Panc1 (cell line): ENCODE measurements around the gene HS6ST3. TPM values are rescaled to one million over a fixed set of nuclear protein-coding genes. Genes with fewer than 3 reads are reported as not detected.

Experiments used
- ATAC-seq: fragments of 200-7000 bp; cut with Tn5 transposase; 2 replicates; pipeline ENCODE4 v1.9.1; 2020; ENCODE audit warnings: mild to moderate bottlenecking, moderate library complexity
- BruUV-seq: library from RNA; stranded (reverse); fragments of 400-500 nt; replicated peaks from 2 replicates; lab custom pipeline; 2021; lab: Mats Ljungman, UMichigan
- CTCF ChIA-PET: fragments of 300-600 bp; sonication (Branson Sonifier 250); formaldehyde crosslinking; loops from one replicate; lab custom pipeline; 2022; ENCODE audit warnings: antibody characterized with exemption; lab: Charles Lee
- POLR2A ChIA-PET: fragments of 300-600 bp; sonication (Branson Sonifier 250); formaldehyde crosslinking; loops from one replicate; lab custom pipeline; 2022; ENCODE audit warnings: antibody characterized with exemption; lab: Charles Lee
- DNase-seq: peaks from one replicate; pipeline ENCODE4 v3.0.0-alpha.2; 2010; ENCODE audit warnings: low read depth, low spot score
- H3K27ac ChIP-seq: 2 replicates; pipeline ENCODE4 v1.5.1; 2011; ENCODE audit warnings: mild to moderate bottlenecking, low read length, inconsistent platforms
- H3K27me3 ChIP-seq: fragments of 200-500 bp; sonication (Bioruptor generic); 2 replicates; pipeline ENCODE4 v1.6.0; 2014; ENCODE audit warnings: low read length, inconsistent platforms; ENCODE audit not compliant: control insufficient read depth, insufficient read depth
- H3K36me3 ChIP-seq: fragments of 200-500 bp; sonication (Bioruptor generic); 2 replicates; pipeline ENCODE4 v1.5.1; 2014; ENCODE audit warnings: inconsistent platforms, mild to moderate bottlenecking, low read length, moderate library complexity; ENCODE audit not compliant: control insufficient read depth, insufficient read depth
- H3K4me1 ChIP-seq: 2 replicates; pipeline ENCODE4 v1.5.1; 2011; ENCODE audit warnings: inconsistent platforms, mild to moderate bottlenecking, low read length, moderate library complexity; ENCODE audit not compliant: control insufficient read depth, insufficient read depth
- H3K4me3 ChIP-seq, 2 experiments: 2 replicates each; pipeline ENCODE4 v1.5.1; 2011 to 2012; ENCODE audit warnings: low read depth in 2 of 2, low read length in 2 of 2, mild to moderate bottlenecking in 2 of 2, inconsistent platforms in 1 of 2, moderate library complexity in 1 of 2
- H3K9me3 ChIP-seq: fragments of 200-500 bp; sonication (Bioruptor generic); 2 replicates; pipeline ENCODE4 v1.5.1; 2014; ENCODE audit warnings: low read depth, mild to moderate bottlenecking, inconsistent platforms, low read length, moderate library complexity; ENCODE audit not compliant: control insufficient read depth, insufficient read depth
- POLR2AphosphoS5 ChIP-seq: IDR thresholded peaks from 2 replicates; pipeline ENCODE4 v1.6.1; 2012; ENCODE audit warnings: mild to moderate bottlenecking, low read depth, low read length, moderate library complexity
- SIN3A ChIP-seq: IDR thresholded peaks from 2 replicates; pipeline ENCODE4 v1.6.1; 2012; ENCODE audit warnings: low read depth, mild to moderate bottlenecking, low read length, moderate library complexity, borderline replicate concordance; ENCODE audit not compliant: insufficient read depth
- TCF7L2 ChIP-seq: IDR thresholded peaks from 2 replicates; pipeline ENCODE4 v1.6.1; 2011; ENCODE audit warnings: mild to moderate bottlenecking, low read depth, low read length, inconsistent platforms
- in situ Hi-C: cut with HindIII; loops from 2 replicates; pipeline ENCODE4 v1.10.0; 2016; ENCODE audit warnings: low sequenced_read_pairs, low pct_unique_long_range_greater_than_20kb
- intact Hi-C: fragments of 100-400 bp; cut with micrococcal nuclease; formaldehyde crosslinking; loops from one replicate; pipeline ENCODE4 v1.10.0; 2022; ENCODE audit not compliant: unreplicated experiment
- total RNA-seq: library from RNA; stranded (reverse); gene quantifications from one replicate; pipeline ENCODE4 v1.2.1, GENCODE V29; 2021; ENCODE audit not compliant: unreplicated experiment
- TF ChIP-seq, protein P1 (sequence below): fragments of 450-650 bp; IDR thresholded peaks from 2 replicates; pipeline ENCODE4 v1.5.1; 2017; ENCODE audit warnings: mild to moderate bottlenecking
- TF ChIP-seq, protein P2 (sequence below), 2 experiments: IDR thresholded peaks; 2 replicates each; pipeline ENCODE4 v1.6.1; 2011 to 2012; ENCODE audit warnings: low read depth in 2 of 2, control low read depth in 1 of 2, low read length in 1 of 2, mild to moderate bottlenecking in 1 of 2, moderate library complexity in 1 of 2; ENCODE audit not compliant: insufficient read depth in 1 of 2

The HS6ST3 gene
- total RNA-seq, 1 experiment from 2014 or later: 0.13 TPM

DNA sequence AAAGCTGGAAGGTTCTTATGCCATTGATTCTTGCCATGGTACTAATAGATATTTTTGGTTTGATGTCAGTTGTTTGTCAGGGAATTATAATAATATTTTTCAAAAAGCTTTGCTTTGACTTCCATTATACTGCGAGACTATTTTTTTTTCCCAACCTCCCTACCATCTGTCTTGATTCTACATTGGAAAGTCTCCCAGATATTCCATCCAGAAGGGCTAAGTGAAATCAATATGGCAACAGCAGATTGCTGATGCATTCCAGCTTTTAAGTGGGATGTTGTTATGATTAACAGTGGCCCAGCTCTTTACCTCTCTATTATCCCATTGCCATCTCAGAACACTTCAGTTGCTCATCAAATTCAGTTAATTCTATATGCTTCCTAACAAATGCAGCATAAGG is 657.0 kb downstream of the HS6ST3 start (continued):
- TF ChIP-seq SIN3A: no peak

DNA sequence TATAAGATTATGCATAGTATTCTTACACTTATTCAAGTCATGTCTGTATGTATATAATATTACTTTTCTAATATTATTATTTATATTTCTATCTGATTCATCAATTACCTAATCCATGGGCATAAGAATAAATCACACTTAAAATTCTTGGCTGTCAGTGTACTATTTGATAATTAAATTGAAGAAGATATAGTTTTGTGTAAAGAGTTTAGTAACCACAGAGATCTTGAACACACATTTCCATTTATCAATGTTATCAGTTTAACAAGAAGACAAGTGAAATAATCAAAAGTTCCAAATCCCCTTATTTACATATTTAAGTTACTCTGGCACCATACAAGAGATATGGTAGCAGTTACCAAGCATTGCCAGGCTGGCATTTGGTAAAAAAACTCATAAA is 659.9 kb downstream of the HS6ST3 start:
- ATAC-seq (no peak), DNase-seq (no peak)
- Histone ChIP-seq H3K4me1 (no peaks in the 10 kb centered on the region), H3K9me3 (no peaks in the 10 kb centered on the region), H3K36me3 (no peaks in the 10 kb centered on the region), H3K27me3 (no peaks in the 10 kb centered on the region), H3K27ac (no peak overlapping the region), H3K4me3 (no peak overlapping the region)
- POLR2A ChIA-PET: no interaction called here
- no TSS peak for BruUV-seq
- in situ Hi-C loops: no loop called here
- intact Hi-C loops: no loop called here
- CTCF ChIA-PET: no interaction called here
- TF ChIP-seq TCF7L2 (no peak), SIN3A (no peak), POLR2AphosphoS5 (no peak)
- TF ChIP-seq, protein P1, sequence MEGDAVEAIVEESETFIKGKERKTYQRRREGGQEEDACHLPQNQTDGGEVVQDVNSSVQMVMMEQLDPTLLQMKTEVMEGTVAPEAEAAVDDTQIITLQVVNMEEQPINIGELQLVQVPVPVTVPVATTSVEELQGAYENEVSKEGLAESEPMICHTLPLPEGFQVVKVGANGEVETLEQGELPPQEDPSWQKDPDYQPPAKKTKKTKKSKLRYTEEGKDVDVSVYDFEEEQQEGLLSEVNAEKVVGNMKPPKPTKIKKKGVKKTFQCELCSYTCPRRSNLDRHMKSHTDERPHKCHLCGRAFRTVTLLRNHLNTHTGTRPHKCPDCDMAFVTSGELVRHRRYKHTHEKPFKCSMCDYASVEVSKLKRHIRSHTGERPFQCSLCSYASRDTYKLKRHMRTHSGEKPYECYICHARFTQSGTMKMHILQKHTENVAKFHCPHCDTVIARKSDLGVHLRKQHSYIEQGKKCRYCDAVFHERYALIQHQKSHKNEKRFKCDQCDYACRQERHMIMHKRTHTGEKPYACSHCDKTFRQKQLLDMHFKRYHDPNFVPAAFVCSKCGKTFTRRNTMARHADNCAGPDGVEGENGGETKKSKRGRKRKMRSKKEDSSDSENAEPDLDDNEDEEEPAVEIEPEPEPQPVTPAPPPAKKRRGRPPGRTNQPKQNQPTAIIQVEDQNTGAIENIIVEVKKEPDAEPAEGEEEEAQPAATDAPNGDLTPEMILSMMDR: no peak

DNA sequence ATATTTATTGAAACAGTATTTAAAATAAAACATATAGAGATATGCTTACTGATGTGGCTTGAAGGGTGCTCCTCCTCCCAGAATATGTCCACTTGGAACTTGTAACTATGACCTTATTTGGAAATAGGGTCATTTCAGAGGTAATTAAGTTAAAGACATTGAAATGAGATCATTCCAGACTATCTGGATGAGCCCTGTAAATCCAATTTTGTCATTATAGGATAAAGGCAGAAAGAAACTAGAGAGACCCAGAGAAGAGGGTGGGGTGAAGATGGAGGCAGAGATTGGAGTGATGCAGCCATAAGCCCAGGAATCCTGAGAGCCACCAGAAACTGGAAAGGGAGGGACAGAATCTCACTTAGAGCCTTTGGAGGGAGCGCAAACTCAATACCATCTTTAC is 661.2 kb downstream of the HS6ST3 start:
- DNase-seq (no peak), ATAC-seq (no peak)
- no peaks in the 10 kb centered on the region for H3K4me1 ChIP-seq
- intact Hi-C loops (no loop called here), in situ Hi-C loops (no loop called here)
- no peak overlapping the region for H3K27ac ChIP-seq
- no peaks in the 10 kb centered on the region for H3K27me3 ChIP-seq
- ChIA-PET POLR2A (no interaction called here), CTCF (no interaction called here)
- no peaks in the 10 kb centered on the region for H3K36me3 ChIP-seq
- BruUV-seq: no TSS peak
- no peaks in the 10 kb centered on the region for H3K9me3 ChIP-seq
- TF ChIP-seq TCF7L2 (no peak), SIN3A (no peak), POLR2AphosphoS5 (no peak)
- TF ChIP-seq, protein P1: no peak
- TF ChIP-seq, protein P2, sequence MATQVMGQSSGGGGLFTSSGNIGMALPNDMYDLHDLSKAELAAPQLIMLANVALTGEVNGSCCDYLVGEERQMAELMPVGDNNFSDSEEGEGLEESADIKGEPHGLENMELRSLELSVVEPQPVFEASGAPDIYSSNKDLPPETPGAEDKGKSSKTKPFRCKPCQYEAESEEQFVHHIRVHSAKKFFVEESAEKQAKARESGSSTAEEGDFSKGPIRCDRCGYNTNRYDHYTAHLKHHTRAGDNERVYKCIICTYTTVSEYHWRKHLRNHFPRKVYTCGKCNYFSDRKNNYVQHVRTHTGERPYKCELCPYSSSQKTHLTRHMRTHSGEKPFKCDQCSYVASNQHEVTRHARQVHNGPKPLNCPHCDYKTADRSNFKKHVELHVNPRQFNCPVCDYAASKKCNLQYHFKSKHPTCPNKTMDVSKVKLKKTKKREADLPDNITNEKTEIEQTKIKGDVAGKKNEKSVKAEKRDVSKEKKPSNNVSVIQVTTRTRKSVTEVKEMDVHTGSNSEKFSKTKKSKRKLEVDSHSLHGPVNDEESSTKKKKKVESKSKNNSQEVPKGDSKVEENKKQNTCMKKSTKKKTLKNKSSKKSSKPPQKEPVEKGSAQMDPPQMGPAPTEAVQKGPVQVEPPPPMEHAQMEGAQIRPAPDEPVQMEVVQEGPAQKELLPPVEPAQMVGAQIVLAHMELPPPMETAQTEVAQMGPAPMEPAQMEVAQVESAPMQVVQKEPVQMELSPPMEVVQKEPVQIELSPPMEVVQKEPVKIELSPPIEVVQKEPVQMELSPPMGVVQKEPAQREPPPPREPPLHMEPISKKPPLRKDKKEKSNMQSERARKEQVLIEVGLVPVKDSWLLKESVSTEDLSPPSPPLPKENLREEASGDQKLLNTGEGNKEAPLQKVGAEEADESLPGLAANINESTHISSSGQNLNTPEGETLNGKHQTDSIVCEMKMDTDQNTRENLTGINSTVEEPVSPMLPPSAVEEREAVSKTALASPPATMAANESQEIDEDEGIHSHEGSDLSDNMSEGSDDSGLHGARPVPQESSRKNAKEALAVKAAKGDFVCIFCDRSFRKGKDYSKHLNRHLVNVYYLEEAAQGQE (IDR thresholded peaks at IDR 0.05; ENCODE audit: insufficient read depth in 1 of 2, low read depth in 2 of 2, low read length in 1 of 2): no peak
- no peak overlapping the region for H3K4me3 ChIP-seq
